ENCODE measurements around the gene ZNF160.
"Not testable (repeated sequence)": the region's sequence is repeated elsewhere in the genome, so short reads cannot be mapped to it uniquely, and the experiment has no call there.

The ZNF160 gene

GRCh38 chr19:53092723-53093122 is 10.5 kb downstream of the ZNF160 start:
- FAIRE-seq: no peak
- DNase-seq (ENCODE audit: low spot score): no peak

GRCh38 chr19:53091413-53092254 is 11.6 kb downstream of the ZNF160 start:
- DNase-seq (ENCODE audit: low spot score) (no peak), FAIRE-seq (no peak)

GRCh38 chr19:53088091-53088490 is 15.1 kb downstream of the ZNF160 start:
- no peak for FAIRE-seq
- DNase-seq (ENCODE audit: low spot score): no peak

GRCh38 chr19:53086949-53087348 is 16.3 kb downstream of the ZNF160 start:
- FAIRE-seq (no peak), DNase-seq (ENCODE audit: low spot score) (no peak)

- DNase-seq (ENCODE audit: low spot score) (no peak), FAIRE-seq (no peak)
Measured at GRCh38 chr19:53085496-53085895, 17.7 kb downstream of the ZNF160 start.

- FAIRE-seq (no peak), DNase-seq (ENCODE audit: low spot score) (no peak)
Measured at GRCh38 chr19:53082929-53083328, 20.3 kb downstream of the ZNF160 start.

GRCh38 chr19:53079313-53079924 is 23.8 kb downstream of the ZNF160 start:
- FAIRE-seq (no peak), DNase-seq (ENCODE audit: low spot score) (no peak)

- FAIRE-seq: no peak
- no peak for DNase-seq (ENCODE audit: low spot score)
Measured at GRCh38 chr19:53078668-53079067, 24.6 kb downstream of the ZNF160 start.

GRCh38 chr19:53076984-53077383 is 26.2 kb downstream of the ZNF160 start:
- FAIRE-seq: no peak
- peak; percentile 13 for DNase-seq (ENCODE audit: low spot score)

- FAIRE-seq (no peak), DNase-seq (ENCODE audit: low spot score) (no peak)
Measured at GRCh38 chr19:53068834-53069233, 34.4 kb downstream of the ZNF160 start.

GRCh38 chr19:53068199-53068598 is 35.0 kb downstream of the ZNF160 start:
- FAIRE-seq: no peak
- DNase-seq (ENCODE audit: low spot score): no peak

- no peak for DNase-seq (ENCODE audit: low spot score)
- no peak for FAIRE-seq
Measured at GRCh38 chr19:53057904-53058580, 45.2 kb downstream of the ZNF160 start.

GRCh38 chr19:53055117-53055516 is 48.1 kb downstream of the ZNF160 start:
- peak; percentile 48 for DNase-seq (ENCODE audit: low spot score)
- FAIRE-seq: peak; percentile 27

- no peak for FAIRE-seq
- DNase-seq (ENCODE audit: low spot score): no peak
Measured at GRCh38 chr19:53047379-53047778, 55.8 kb downstream of the ZNF160 start.

- no peak for DNase-seq (ENCODE audit: low spot score)
- FAIRE-seq: no peak
Measured at GRCh38 chr19:53045536-53045935, 57.7 kb downstream of the ZNF160 start.

- DNase-seq (ENCODE audit: low spot score) (no peak), FAIRE-seq (no peak)
Measured at GRCh38 chr19:53041366-53041765, 61.9 kb downstream of the ZNF160 start.

GRCh38 chr19:53037101-53038097 is 65.8 kb downstream of the ZNF160 start:
- FAIRE-seq: no peak

GRCh38 chr19:53034948-53035675 is 68.1 kb downstream of the ZNF160 start:
- DNase-seq (ENCODE audit: low spot score) (no peak), FAIRE-seq (no peak)

More at GRCh38 chr19:53037101-53038097, 65.8 kb downstream of the ZNF160 start:
- peak; percentile 84 for DNase-seq (ENCODE audit: low spot score)

- DNase-seq (ENCODE audit: low spot score) (no peak), FAIRE-seq (no peak)
Measured at GRCh38 chr19:53034054-53034453, 69.2 kb downstream of the ZNF160 start.

GRCh38 chr19:53028306-53028705 is 74.9 kb downstream of the ZNF160 start:
- DNase-seq (ENCODE audit: low spot score); FAIRE-seq: not testable (repeated sequence)
